Measurements from ENCODE around the gene KCNG3.

Gene KCNG3

DNA sequence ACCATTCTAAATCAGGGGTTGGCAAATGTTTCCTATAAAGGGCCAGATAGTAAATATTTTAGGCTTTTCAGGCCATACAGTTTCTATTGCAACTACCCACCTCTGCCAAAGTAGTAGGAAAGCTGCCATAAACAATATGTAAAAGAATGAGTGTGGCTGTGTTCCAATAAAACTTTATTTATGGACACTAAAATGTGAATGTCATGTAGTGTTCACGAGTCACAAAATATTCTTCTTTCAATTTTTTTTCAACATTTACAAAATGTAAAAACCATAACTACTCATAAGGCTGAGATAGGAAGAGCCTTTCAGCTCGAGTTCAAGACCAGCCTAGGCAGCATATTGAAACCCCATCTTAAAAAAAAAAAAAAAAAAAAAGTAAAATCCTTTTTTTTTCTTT, 13.4 kb downstream of the KCNG3 start:
- DNase-seq, result no peak

DNA sequence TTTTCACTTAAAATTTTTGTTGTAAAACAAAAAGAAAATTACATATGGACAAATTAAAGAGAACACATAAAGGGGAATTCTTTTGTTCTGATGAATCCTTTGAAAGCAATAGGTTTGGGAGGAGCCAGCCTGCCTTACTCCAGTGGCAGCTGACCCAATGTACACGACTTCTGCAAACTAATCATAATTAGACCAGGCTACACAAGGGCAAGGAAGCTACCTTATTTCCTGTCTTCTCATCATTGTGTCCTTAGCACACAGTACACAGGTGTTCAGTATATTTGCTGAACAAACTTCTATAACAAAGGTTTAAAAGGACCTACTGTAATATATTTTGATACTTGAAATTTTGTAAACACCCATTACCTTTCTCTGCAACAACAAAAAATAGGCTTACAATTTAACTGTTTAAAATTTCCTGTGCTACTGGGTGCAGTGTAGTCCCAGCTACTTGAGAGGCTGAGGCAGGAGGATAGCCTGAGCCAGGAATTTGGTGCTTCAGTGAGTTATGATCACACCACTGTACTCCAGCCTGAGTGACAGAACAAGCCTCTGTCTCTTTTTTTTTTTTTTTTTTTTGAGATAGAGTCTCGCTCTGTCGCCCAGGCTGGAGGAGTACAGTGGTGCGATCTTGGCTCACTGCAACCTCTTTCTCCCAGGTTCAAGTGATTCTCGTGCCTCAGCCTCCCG, 18.9 kb downstream of the KCNG3 start:
- DNase-seq, result no peak

DNA sequence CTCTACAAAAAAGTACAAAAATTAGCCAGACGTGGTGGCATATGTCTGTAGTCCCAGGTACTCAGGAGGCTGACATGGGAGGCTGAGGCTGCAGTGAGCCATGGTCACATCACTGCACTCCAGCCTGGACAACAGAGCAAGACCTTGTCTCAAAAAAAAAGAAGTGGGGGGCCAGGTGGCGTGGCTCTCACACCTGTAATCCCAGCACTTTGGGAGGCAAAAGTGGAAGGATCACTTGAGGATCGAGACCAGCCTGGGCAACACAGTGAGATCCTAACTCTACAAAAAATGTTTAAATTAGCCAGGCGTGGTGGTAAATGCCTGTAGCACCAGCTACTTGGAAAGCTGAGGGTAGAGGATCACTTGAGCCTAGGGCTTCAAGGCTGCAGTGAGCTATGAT, 23.1 kb downstream of the KCNG3 start:
- DNase-seq, result no peak

DNA sequence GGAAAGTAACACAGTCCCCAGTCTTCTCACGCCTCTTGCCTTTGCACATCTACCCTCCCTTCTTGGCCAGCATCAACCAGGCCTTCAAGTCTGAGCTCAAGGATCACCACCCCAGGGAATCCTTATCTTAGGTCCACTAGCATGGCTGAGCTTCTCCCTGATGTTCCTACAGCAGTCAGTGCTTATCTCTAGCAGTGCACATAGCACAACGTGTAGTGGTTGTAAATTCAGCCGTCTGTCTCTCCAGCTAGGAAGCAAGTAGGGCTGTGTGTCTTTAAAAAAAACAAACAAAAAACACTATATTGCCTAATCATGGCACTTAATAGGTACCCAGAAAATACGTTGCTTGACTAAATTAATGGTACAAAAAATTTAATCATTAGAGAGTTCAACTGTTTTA, 29.2 kb downstream of the KCNG3 start:
- no peak for DNase-seq

DNA sequence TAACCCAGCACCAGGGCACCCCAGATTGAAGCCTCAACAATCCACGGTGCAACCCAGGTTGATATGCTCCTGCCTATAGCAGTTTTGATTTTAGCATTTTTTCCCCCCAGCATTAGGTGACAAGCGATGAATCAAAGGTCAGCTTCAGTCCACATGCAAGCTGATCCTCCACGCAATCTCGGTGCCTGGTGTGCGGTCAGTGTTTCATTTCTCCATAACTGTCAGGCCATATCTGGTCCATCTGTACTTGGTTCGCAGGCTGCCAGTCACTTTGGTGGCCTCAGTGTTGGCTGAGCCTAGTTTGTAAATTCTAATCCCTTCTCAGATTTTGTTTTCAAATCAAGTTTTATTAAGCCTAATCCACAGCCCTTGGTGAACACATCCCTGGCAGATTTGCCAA, 30.2 kb downstream of the KCNG3 start:
- no peak for DNase-seq

DNA sequence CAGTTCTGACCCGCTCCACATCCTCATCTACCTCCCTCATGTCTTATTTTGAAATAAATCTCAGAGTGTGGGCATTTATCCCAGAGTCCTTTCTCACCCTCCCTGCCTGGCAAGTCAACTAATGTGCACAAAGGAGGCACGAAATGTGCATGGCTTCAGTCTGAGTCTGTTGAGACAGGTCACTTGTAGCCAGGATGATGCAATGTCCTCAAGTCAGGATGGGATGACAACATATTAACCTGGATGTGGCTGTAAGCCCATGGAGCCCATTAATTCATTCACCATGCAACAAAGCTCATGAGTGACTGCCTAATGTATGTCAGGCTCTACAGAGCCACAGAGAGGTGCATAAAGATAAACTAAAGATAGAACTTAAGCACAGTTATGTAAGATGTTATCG, 34.5 kb downstream of the KCNG3 start:
- DNase-seq, result no peak

DNA sequence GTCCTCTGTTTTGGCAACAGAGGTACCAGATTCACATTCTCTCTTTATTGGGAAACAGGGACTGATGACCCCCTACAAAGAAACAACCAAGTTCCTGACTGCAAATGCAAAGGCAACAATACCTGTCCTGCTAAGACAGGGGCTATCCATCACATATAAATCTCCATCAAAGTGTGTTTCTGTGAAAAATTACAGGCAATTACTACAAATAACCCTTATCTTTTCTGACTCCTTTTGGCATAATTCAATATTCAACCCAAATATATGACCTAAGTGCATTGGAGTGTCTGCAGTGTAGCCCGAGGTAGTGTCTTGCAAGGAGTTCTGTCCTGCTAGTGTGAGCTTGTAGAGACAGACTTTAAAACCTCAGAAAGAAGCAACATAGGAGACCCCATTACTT, 35.4 kb downstream of the KCNG3 start:
- DNase-seq, result no peak

DNA sequence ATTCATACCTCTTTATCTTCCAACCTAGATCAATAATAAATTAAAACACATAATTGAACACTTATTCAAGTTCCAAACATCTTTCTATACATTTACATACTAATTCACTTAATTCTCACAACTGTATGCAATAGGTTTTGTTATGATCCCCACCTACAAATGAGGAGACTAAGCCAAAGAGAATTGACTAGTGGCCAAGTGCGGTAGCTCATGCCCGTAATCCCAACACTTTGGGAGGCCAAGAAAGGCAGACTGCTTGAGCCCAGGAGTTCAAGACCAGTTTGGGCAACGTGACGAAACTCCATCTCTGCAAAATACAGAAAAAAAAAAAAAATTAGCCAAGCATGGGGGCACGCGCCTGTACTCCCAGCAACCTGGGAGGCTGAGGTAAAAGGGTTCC, 36.8 kb downstream of the KCNG3 start:
- DNase-seq, result no peak

DNA sequence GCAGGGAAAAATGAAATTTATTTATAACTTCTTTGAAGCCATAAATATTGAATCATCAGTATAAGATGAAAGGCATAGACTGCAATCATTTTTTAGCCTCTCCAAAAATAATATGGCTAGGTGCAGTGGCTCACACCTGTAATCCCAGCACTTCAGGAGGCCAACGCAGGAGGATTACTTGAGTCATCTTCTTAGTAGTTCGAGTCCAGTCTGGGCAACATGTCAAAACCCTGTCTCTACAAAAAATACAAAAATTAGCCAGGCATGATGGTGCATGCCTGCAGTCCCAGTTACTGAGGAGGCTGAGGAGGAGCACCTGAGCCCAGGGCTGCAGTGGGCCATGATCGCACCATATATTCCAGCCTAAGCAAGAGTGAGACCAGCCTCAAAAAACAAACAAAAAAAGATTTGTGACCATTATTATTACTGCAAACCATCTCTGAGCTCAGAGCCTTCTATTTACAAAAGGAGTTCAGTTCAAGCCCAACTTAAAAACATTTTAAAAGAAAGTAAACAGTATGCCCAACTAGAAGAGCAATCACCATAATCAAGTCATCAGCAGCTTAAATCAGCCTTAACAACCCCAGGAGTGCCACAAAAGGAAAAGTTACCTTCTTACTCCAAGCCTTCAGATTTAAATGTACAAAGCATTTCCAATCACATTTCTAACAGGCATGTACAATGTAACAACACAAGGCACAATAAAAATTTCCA, 37.5 kb downstream of the KCNG3 start:
- DNase-seq, result no peak

DNA sequence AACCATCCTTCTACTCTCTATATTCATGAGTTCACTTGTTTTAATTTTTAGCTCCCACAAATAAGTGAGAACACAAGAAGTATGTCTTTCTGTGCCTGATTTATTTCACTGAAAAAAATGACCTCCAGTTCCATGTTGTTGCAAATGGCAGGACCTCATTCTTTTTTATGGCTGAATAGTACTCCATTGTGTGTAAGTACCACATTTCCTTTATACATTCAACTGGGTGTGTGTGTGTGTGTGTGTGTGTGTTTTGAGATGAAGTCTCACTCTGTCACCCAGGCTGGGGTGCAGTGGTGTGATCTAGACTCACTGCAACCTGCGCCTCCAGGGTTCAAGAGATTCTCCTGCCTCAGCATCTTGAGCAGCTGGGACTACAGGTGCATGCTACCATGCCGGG, 41.2 kb downstream of the KCNG3 start:
- DNase-seq, result no peak

DNA sequence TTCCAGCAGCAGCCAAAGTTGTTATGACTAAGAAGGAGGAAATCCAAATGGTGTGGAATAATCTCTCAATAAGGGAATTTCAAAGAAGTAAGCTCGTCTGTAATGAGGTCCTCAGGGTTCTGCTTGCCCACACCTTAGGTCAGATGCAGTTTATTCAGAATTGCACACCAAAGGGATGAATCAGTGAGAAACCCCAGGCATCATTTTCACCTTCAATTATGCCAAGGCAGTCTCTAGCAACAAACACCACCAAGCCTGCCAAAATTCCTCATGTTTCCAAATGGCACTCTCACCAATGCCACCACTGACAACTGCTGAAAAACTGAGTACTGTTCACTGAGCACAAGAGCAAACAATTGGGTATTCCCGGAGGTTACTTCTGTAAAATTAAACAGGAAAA, 43.6 kb downstream of the KCNG3 start:
- DNase-seq, result no peak

DNA sequence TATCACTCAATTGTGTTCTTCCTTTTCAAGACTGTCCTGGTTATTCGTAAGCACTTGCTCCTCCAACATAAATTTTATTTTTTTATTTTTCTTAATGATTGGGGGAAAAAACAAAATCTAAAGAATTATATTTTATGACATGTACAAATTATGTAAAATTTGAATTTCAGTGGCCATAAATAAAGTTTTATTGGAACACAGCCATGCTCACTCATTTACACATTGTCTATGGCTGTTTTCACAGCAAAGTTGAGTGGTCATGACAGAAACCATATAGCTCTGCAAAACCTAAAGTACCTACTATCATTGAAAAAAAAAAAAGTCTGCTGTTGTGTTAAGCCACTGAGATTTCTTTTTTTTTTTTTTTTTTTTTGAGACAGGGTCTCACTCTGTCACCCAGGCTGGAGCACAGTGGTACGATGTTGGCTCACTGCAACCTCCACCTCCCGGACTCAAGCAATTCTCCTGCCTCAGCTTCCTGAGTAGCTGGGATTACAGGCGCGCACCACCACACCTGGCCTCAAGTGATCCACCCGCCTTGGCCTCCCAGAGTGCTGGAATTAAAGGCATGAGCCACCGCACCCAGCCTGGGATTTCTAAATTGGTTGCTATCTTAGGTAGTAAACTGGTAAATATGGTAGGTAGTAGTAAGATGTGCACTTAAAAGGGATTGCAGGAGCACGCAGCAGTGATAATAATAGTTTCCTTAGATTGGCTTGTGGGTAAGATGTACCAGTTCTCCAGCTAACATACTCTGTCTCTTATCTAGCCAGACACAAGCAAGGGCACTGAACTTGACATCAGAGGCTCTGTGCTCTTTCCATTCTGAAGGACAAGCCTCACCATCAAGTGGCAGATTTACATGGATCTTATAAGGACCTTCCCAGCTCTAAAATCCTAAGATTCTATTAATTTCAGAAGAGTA, 44.4 kb downstream of the KCNG3 start:
- no peak for DNase-seq

DNA sequence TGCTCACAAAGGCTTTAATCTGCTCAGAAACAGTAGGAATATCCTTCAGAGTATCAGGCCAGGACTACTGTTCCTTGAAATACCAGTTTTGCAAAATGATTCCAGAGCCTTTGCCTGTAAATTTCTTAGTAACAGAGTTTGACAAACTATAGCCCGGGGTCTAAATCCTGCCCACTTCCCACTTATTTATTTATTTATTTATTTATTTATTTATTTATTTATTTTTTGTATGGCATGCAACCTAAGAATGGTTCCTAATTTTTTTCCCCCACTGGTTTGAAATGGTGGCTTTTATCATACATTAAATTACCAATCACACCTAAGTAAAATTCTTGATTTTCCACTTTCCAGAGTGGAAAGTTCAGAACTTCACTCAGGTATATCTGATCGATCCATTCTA, 45.6 kb downstream of the KCNG3 start:
- no peak for DNase-seq

DNA sequence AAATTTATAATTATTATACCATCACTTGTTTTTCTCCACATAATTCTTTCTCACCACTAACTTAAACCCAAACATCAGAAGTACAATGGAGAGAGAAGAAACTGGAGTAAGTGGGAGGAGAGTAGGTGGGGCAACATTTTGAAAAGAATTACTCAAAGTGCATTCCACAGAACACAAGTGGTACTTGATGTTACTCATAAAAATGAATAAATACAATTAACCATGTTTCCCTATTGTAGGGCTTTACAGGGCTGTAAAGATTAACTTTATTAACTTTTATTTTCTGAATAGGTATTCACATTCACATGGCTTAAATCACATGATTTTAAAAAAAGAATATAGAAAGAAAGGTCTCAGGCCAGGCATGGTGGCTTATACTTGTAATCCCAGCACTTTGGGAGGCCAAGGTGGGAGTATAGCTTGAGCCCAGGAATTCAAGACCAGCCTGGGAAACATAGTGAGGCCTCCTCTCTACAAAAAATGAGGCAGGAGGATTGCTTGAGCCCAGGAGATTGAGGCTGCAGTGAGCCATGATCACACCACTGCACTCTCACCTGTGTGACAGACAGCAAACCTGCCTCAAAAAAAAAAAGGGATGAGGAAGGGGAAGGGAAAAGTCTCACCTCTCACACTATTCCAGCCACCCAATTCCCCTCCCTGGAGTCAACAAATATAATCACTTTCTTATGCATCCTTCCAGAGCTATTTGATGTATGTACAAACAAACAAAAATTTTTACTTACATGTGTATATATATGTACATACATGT, 47.1 kb downstream of the KCNG3 start:
- DNase-seq, result no peak

DNA sequence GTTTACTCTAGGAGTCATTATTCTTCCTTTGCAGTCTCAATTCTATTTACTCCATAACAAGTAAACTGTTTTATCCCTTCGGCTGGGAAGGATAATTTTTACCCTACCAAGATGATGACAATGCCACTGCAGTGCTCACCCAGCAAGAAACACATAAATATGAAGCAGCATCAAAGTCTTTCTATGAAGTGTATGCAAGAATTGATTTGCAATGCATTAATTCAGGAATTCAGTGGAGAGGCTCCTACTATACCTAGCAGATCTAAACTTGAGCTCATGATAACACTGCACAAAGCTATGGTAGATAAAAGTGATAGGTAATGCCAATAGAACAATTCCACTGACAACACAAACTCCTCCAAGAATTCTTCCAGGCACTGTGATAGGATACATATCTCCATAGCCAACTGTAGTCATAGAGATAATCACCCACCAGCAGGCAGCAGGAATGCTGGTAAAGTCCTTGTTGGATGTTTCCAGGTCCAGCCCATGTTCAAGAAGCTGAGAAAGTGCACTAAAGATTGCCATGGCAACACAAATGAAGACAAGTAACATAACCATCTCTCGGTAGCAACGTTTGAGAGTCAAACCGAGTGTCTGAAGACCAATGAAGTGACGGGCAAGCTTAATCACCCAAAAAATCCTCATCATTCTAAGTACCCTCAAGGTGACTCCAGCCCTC, 49.9 kb downstream of the KCNG3 start:
- no peak for DNase-seq

DNA sequence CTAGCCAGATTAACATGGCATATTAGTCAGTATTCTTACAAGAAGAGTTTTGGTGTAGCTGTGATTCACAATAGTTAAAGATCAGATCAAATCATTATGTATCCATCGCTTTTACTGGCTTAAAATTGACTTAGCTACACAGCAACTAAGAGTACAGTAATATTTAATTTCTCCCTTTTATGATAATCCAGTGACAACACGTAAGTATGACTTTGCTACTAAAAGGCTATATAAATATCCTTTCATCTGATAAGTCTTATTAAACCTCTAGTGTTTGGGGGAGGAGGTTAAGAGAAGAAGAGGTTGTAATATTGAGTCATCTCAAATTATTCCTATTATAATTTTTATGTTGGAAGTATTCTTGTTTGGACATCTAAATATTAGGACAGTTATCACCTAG, 51.0 kb downstream of the KCNG3 start:
- no peak for DNase-seq

DNA sequence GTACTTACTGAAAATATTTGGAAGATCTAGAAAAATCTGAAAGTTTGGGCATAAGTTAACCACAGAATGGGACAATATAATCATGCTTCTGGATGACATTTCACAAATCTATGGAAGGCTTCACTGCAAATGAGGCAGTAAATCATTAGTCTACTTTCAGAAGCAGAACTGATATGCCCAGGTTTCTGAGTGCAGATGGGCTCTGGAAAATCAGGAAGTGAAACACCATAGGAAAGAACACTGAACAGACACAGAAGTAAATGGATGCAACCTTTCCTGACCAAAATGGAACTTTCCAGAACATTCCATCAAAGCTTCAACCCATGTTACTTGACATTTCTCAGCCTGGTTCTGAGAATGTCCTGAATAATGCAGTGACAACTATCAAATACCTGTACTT, 55.1 kb downstream of the KCNG3 start:
- no peak for DNase-seq

DNA sequence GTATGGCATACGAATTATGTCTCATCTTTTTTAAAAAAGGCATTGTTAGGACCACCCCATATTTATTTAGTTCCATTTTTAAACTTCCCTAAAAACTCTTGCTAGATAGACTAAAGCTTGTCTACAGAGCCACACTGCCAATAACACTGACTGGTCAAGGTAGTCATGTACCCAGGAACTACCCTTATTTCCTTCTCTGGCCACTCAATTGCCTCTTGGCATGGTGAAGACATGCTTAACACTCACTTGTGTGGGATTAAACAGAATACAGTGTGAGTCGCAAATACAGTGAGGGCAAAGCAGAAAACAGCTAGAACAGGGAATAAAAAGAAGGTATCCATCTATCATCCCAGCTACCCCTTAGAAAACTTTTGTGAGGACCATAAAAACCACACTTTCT, 57.4 kb downstream of the KCNG3 start:
- no peak for DNase-seq

DNA sequence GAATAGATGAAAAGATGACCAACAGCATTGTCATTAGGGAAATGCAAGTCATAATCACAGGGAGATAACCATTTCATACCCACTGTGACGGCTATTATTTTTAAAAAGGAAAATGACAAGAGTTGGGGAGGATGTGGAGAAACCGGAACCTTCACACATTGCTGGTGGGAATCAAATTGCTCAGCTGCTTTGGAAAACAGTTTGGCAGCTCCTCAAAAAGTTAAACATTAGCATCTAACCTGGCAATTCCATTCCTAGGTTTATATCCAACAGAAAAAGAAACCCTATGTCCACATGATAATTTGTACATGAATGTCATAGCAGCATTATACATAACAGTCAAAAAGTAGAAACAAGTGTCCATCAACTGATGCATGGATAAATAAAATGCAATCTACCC, 58.2 kb downstream of the KCNG3 start:
- DNase-seq, result no peak

DNA sequence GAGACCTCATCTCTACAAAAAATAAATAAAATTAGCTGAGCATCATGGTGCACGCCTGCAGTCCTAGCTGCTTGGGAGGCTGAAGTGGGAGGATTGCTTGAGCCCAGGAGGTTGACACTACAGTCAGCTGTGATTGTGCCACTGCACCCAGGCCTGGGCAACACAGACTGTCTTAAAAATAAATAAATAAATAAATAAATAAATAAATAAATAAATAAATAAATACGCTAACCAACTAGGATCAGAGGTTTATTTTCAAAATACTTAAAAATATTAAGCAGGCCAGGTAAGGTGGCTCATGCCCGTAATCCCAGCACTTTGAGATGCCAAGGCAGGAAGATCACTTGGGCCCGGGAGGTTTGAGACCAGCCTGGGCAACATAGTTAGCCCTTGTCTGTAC, 63.6 kb downstream of the KCNG3 start:
- no peak for DNase-seq

DNA sequence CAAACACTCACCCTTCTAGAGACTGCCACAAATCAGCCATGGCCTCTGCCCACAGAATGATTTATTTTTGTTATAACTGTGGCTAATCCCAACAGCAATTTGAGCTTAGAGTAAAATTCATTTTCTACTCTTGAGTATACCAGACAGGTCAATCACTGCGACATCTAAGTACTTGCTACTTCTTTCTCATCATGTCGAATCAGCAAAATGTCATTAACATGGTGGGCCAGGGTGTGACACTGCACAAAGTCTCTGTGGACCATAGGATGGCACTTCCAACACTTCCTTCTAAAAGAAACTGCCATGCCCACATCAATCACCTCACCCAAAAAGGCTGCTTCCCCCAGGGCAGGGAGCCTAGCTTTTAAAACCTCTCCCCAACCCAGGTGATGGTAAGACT, 64.4 kb downstream of the KCNG3 start:
- no peak for DNase-seq

DNA sequence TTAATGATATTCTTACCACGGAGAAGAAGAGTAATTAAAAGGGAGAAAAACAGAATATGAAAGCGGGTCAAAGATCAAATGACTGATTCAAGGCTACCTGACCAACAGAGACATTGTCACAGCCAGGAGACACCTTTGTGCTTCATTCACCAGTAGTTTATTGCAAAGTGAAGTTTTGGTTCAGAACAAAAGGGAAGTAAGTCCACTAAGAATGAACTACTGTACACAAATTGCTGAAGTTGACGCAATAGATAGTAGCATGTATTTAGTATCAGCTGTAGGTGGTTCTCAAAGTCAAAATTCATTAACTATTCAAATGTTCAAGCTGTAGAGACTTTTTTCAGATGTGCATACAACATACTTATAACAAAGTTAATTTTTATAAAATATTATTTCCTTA, 68.1 kb downstream of the KCNG3 start:
- DNase-seq, result no peak

DNA sequence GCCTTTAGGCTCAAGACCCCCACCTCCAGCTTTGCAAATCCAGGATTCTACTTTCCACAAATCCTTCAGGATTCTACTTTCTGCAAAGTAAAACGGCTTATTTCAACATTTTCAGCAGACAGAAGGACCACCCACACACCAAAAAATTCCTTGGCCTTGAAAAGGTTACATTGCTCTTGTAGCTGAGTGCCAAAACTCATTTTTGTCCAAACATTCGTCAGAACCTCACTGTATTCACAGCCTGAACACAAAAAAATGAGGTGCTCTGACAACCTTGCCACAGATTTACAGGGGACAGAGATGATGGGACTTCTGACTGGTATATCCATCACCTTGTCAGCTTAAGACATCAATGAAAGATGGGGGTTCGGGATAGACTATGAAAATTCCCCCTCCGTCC, 69.7 kb downstream of the KCNG3 start:
- DNase-seq, result no peak

Measured in femur (tissue), 1 donor.